Keratinocyte (primary cell): ENCODE data around the gene TXNL4B. TPM values are rescaled to one million over a fixed set of nuclear protein-coding genes. Genes with fewer than 3 reads are reported as not detected.

Experiments
- DNase-seq: peaks from one replicate; pipeline ENCODE4 v3.0.0-alpha.2; 2011; ENCODE audit warnings: low read depth, missing footprints, low spot score
- FAIRE-seq: peaks from 2 replicates; lab custom pipeline; 2011; peaks lifted over from hg19 to GRCh38; lab: Jason Lieb, UNC
- H2AFZ ChIP-seq: 2 replicates; pipeline ENCODE4 v1.6.0; 2012; ENCODE audit warnings: low read length, control low read depth, inconsistent platforms; ENCODE audit not compliant: control insufficient read depth
- H3K27ac ChIP-seq: 2 replicates; pipeline ENCODE4 v1.5.1; 2011; ENCODE audit warnings: low read length; ENCODE audit not compliant: control insufficient read depth, insufficient read depth
- H3K27me3 ChIP-seq: 3 replicates; pipeline ENCODE4 v1.6.0; 2011; ENCODE audit warnings: low read length; ENCODE audit not compliant: control insufficient read depth, insufficient read depth; ENCODE audit errors: extremely low read depth
- H3K36me3 ChIP-seq, 2 experiments: 2 replicates in 1 of 2; 3 replicates in 1 of 2; pipeline ENCODE4 v1.5.1; 2011; ENCODE audit warnings: low read length in 2 of 2, mild to moderate bottlenecking in 1 of 2; ENCODE audit not compliant: control insufficient read depth in 2 of 2, insufficient read depth in 2 of 2; ENCODE audit errors: extremely low read depth in 1 of 2
- H3K4me1 ChIP-seq: 3 replicates; pipeline ENCODE4 v1.5.1; 2011; ENCODE audit warnings: low read length; ENCODE audit not compliant: control insufficient read depth, insufficient read depth; ENCODE audit errors: extremely low read depth
- H3K4me2 ChIP-seq: 3 replicates; pipeline ENCODE4 v1.6.0; 2011; ENCODE audit warnings: low read depth, low read length; ENCODE audit not compliant: control insufficient read depth, insufficient read depth; ENCODE audit errors: extremely low read depth
- H3K4me3 ChIP-seq, 3 experiments: fragments of 200-600 bp in 1 of 3; sonication (generic) in 1 of 3; 2 replicates in 2 of 3; 3 replicates in 1 of 3; pipeline ENCODE4 v1.5.1; 2011 to 2016; ENCODE audit warnings: low read length in 3 of 3, mild to moderate bottlenecking in 3 of 3, control low read depth in 2 of 3, inconsistent platforms in 1 of 3, low read depth in 1 of 3, mixed read lengths in 1 of 3, mixed run types in 1 of 3, moderate library complexity in 1 of 3; ENCODE audit not compliant: control insufficient read depth in 2 of 3, insufficient read depth in 2 of 3; ENCODE audit errors: extremely low read depth in 1 of 3
- H3K79me2 ChIP-seq: 2 replicates; pipeline ENCODE4 v1.6.0; 2012; ENCODE audit warnings: low read length; ENCODE audit not compliant: control insufficient read depth, insufficient read depth
- H3K9ac ChIP-seq: 3 replicates; pipeline ENCODE4 v1.6.0; 2011; ENCODE audit warnings: low read length; ENCODE audit not compliant: control insufficient read depth, insufficient read depth; ENCODE audit errors: extremely low read depth
- H3K9me1 ChIP-seq: 3 replicates; pipeline ENCODE4 v1.6.0; 2011; ENCODE audit warnings: low read length; ENCODE audit not compliant: control insufficient read depth, insufficient read depth; ENCODE audit errors: extremely low read depth
- H3K9me3 ChIP-seq: 2 replicates; pipeline ENCODE4 v1.5.1; 2012; ENCODE audit warnings: low read depth, low read length; ENCODE audit not compliant: control insufficient read depth
- H4K20me1 ChIP-seq: 3 replicates; pipeline ENCODE4 v1.6.0; 2011; ENCODE audit warnings: low read length; ENCODE audit not compliant: control insufficient read depth, insufficient read depth; ENCODE audit errors: extremely low read depth
- CTCF ChIP-seq, 3 experiments: IDR thresholded peaks in 1 of 3; conservative IDR thresholded peaks in 1 of 3; optimal IDR thresholded peaks in 1 of 3; 2 replicates in 2 of 3; 3 replicates in 1 of 3; pipeline versions ENCODE3 to v1.5.1; 2011; ENCODE audit warnings: low read length in 3 of 3, mild to moderate bottlenecking in 3 of 3, moderate library complexity in 2 of 3, control low read depth in 1 of 3, inconsistent platforms in 1 of 3; ENCODE audit not compliant: insufficient read depth in 2 of 3; ENCODE audit errors: extremely low read depth in 1 of 3
- EZH2 ChIP-seq: IDR thresholded peaks from one replicate; pipeline ENCODE4 v1.6.1; 2012; ENCODE audit warnings: inconsistent platforms, mild to moderate bottlenecking, low read length, moderate library complexity
- dilution Hi-C: fragments of 300-500 bp; cut with MboI; formaldehyde crosslinking; loops from one replicate; pipeline ENCODE4 v1.7.0; 2020; ENCODE audit warnings: low sequenced_read_pairs; ENCODE audit not compliant: extremely low pct_ligation_motif_present
- polyA plus RNA-seq, 5 experiments: library from polyadenylated mRNA; depleted of rRNA in 3 of 5; stranded (reverse) in 3 of 5; stranded (forward) in 1 of 5; unstranded in 1 of 5; fragments of >200 nt; gene quantifications; 1 replicate in 1 of 5; 2 replicates in 3 of 5; 3 replicates in 1 of 5; pipeline versions ENCODE4 v1.2.1 to v1.2.3, GENCODE V29; 2011 to 2012; ENCODE audit warnings: missing spikeins in 2 of 5, low read depth in 1 of 5, low replicate concordance in 1 of 5

TXNL4B gene
- polyA plus RNA-seq, 1 donor (not counting 4 experiments of a cell fraction or from before 2014, with no cell fraction given): 12.4 TPM

- H2AFZ ChIP-seq: no peak overlapping the region
- dilution Hi-C loops: no loop called here
- FAIRE-seq: no peak
- H3K4me2 ChIP-seq: no peak overlapping the region
- H3K9ac ChIP-seq: no peak overlapping the region
- H3K4me3 ChIP-seq: no peak overlapping the region
- no peak overlapping the region for H3K27ac ChIP-seq
- H3K9me1 ChIP-seq: no peaks in the 10 kb centered on the region
- H3K79me2 ChIP-seq: no peaks in the 10 kb centered on the region
- H3K9me3 ChIP-seq: no peaks in the 10 kb centered on the region
- H3K27me3 ChIP-seq: no peaks in the 10 kb centered on the region
- TF ChIP-seq CTCF (optimal IDR thresholded peaks at IDR 0.05 in 1 of 3, IDR thresholded peaks at IDR 0.05 in 1 of 3, conservative IDR thresholded peaks at IDR 0.05 in 1 of 3; ENCODE audit: extremely low read depth in 1 of 3, insufficient read depth in 2 of 3, low read length in 3 of 3) (no peak), EZH2 (no peak)
- H3K4me1 ChIP-seq: no peaks in the 10 kb centered on the region
- H4K20me1 ChIP-seq: no peaks in the 10 kb centered on the region
- no peaks in the 10 kb centered on the region for H3K36me3 ChIP-seq
- DNase-seq: no peak
Measured at GRCh38 chr16:72137380-72138063, 44.1 kb upstream of the TXNL4B start.

GRCh38 chr16:72134507-72134906, 41.1 kb upstream of the TXNL4B start:
- Histone ChIP-seq H4K20me1 (no peaks in the 10 kb centered on the region), H3K79me2 (no peaks in the 10 kb centered on the region), H3K4me2 (no peak overlapping the region), H3K36me3 (no peaks in the 10 kb centered on the region), H3K9me3 (no peaks in the 10 kb centered on the region), H3K9ac (no peak overlapping the region), H3K4me1 (no peaks in the 10 kb centered on the region), H3K9me1 (no peaks in the 10 kb centered on the region), H3K27me3 (no peaks in the 10 kb centered on the region), H3K27ac (no peak overlapping the region), H3K4me3 (no peak overlapping the region), H2AFZ (no peak overlapping the region)
- TF ChIP-seq EZH2 (no peak), CTCF (optimal IDR thresholded peaks at IDR 0.05 in 1 of 3, IDR thresholded peaks at IDR 0.05 in 1 of 3, conservative IDR thresholded peaks at IDR 0.05 in 1 of 3; ENCODE audit: extremely low read depth in 1 of 3, insufficient read depth in 2 of 3, low read length in 3 of 3) (no peak)
- dilution Hi-C loops: no loop called here
- DNase-seq (no peak), FAIRE-seq (no peak)
